Measurements from ENCODE around the gene HLA-C.

DNA sequence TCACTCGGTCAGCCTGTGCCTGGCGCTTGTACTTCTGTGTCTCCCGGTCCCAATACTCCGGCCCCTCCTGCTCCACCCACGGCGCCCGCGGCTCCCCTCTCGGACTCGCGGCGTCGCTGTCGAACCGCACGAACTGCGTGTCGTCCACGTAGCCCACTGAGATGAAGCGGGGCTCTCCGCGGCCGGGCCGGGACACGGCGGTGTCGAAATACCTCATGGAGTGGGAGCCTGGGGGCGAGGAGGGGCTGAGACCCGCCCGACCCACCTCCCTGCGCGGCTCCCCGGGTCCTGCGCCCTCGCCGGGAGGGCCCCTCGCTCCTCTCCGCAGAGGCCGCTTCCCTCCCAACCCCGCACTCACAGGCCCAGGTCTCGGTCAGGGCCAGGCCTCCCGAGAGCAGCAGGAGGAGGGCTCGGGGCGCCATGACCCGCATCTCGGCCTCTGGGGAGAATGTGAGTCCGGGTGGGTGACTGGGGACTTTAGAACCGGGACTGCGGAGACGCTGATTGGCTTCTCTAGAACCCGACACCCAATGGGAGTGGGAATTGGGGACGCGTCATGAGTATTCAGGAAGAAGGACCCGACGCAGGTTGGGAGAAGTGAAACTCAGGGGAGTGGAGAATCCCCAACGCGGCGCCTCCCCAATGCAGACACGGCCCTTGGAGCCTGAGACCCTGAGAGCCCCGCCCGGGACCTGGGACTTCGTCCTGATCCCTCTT, at the start of gene HLA-C:
- TF ChIP-seq POLR2AphosphoS5 (IDR thresholded peaks at IDR 0.05): peak; percentile 89
- TF ChIP-seq, protein P1, sequence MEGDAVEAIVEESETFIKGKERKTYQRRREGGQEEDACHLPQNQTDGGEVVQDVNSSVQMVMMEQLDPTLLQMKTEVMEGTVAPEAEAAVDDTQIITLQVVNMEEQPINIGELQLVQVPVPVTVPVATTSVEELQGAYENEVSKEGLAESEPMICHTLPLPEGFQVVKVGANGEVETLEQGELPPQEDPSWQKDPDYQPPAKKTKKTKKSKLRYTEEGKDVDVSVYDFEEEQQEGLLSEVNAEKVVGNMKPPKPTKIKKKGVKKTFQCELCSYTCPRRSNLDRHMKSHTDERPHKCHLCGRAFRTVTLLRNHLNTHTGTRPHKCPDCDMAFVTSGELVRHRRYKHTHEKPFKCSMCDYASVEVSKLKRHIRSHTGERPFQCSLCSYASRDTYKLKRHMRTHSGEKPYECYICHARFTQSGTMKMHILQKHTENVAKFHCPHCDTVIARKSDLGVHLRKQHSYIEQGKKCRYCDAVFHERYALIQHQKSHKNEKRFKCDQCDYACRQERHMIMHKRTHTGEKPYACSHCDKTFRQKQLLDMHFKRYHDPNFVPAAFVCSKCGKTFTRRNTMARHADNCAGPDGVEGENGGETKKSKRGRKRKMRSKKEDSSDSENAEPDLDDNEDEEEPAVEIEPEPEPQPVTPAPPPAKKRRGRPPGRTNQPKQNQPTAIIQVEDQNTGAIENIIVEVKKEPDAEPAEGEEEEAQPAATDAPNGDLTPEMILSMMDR (IDR thresholded peaks at IDR 0.05): no peak
- TF ChIP-seq POLR2A (IDR thresholded peaks at IDR 0.05): peak; percentile 89

All from prostate gland (tissue), 2 donors.